Uterine smooth muscle cell (primary cell): ENCODE measurements around the gene RPP40. TPM values are rescaled to one million over a fixed set of nuclear protein-coding genes. Genes with fewer than 3 reads are reported as not detected.

ENCODE experiments used
- total RNA-seq: library from RNA; depleted of rRNA; stranded (reverse); fragments of >200 nt; gene quantifications from 2 replicates; pipeline ENCODE4 v1.2.3, GENCODE V29; 2014

Gene RPP40
- total RNA-seq: 8.9 and 14.4 TPM in 2 replicates

GRCh38 chr6:5003604-5004372 lies at the start of gene RPP40:
TSS of gene RPP40 (minus strand) at chr6:5004037. CDS start at chr6:5004002, 35 bp downstream.

Other genes with a start within 250 kb of the RPP40 start
- 24.9 and 28.2 TPM in 2 replicates for gene CDYL, start 227.6 kb downstream of the RPP40 start, total RNA-seq
- 2.8 and 2.9 TPM in 2 replicates for gene PPP1R3G, start 81.3 kb upstream of the RPP40 start, total RNA-seq